GM12873 (cell line): ENCODE results near the gene RNF224.

Source experiments
- CTCF ChIP-seq: IDR thresholded peaks from 2 replicates; pipeline ENCODE4 v1.5.1; 2012; ENCODE audit warnings: low read depth, mild to moderate bottlenecking, moderate library complexity, low read length, control low read depth; ENCODE audit not compliant: insufficient read depth; ENCODE audit errors: missing control alignments

Gene RNF224

GRCh38 chr9:137200311-137201204 is 26.7 kb upstream of the RNF224 start, which contains the start of gene TPRN:
TSS of gene TPRN (minus strand) at chr9:137200741. CDS start at chr9:137200711, 30 bp downstream.
- TF ChIP-seq CTCF = no peak

DNA sequence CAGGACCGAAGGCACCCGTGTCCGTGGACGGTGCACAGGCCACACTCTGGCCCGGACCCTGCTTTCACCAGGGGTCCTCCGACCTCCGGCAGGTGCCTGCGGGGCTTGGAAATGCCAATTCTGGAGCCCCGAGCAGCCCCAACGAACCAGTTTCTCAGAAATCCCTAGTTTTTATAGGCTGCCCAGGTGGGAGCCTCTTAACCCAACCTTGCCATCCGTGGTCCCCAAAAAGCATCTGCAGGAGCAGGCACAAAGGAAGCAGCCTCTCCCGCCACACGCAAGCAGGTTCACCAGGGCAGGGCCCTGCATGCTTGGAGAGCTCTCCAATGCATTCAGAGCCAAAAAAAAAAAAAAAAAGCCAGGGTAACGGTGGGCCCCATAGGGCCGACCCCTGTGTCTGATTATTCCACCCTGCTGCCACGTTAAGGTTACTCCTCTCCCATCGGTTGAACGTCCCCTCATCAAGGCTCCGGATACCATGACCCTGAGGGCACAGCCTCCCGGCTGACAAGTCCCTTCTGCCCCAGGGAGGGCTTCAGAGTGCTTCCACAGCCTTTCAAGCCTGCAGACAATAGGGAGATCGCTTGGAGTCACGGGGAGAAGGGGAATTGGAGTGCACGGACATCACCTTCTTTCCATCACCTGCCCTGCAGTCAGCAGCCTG is 26.0 kb upstream of the RNF224 start:
- TF ChIP-seq CTCF = no peak

DNA sequence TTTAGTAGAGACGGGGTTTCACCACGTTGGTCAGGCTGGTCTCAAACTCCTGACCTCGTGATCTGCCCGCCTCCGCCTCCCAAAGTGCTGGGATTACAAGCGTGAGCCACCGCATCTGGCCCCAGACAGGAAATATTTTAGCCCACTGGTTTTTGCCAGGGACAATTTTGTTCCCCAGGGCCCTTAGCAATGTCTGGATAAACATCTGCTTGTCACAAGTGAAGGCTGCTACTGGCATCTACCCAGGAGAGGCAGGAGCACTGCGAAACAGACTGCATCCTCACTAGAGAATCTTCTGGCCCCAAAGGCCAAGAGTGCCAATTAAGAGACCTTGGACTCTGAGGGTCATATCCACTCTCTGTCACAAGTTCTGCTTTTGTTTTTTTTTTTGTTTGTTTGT is 24.3 kb upstream of the RNF224 start:
- no peak for TF ChIP-seq CTCF

DNA sequence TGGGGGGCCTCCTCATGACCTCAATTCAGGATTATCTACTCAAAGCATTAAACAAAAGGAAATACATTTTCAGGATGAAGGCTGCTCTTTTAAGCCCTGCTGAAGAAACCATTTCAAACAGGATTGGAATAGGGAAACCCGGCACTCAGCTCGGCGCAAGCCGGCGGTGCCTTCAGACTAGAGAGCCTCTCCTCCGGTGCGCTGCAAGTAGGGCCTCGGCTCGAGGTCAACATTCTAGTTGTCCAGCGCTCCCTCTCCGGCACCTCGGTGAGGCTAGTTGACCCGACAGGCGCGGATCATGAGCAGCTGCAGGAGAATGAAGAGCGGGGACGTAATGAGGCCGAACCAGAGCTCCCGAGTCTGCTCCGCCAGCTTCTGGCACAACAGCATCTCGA is 22.6 kb upstream of the RNF224 start:
- no peak for TF ChIP-seq CTCF

GRCh38 chr9:137205126-137206069 is 21.9 kb upstream of the RNF224 start, which contains the start of the genes NDOR1 and TMEM203:
TSS of gene NDOR1 (plus strand) at chr9:137205700. CDS start at chr9:137205778, 78 bp downstream.
TSS of gene TMEM203 (minus strand) at chr9:137205648. CDS start at chr9:137205414, 234 bp downstream.
- TF ChIP-seq CTCF = no peak

GRCh38 chr9:137206602-137207001 is 20.7 kb upstream of the RNF224 start:
- TF ChIP-seq CTCF = no peak
